ENCODE measurements around the gene PLA2G12B.

Gene PLA2G12B

GRCh38 chr10:72888151-72888638 is 66.4 kb downstream of the PLA2G12B start:
- H3K4me1 ChIP-seq (ENCODE audit: control insufficient read depth, low read length) = peaks cover 12% of the 10 kb centered on the region
- no peak overlapping the region for H3K27ac ChIP-seq (ENCODE audit: low read depth, low read length)
- no peaks in the 10 kb centered on the region for H3K79me2 ChIP-seq (ENCODE audit: control insufficient read depth, low read length)
- no peaks in the 10 kb centered on the region for H4K20me1 ChIP-seq (ENCODE audit: control insufficient read depth, insufficient read depth, low read depth, low read length)
- H3F3A ChIP-seq (ENCODE audit: control insufficient read depth, insufficient read depth) = no peaks in the 10 kb centered on the region
- no peaks in the 10 kb centered on the region for H3K9me3 ChIP-seq (ENCODE audit: control insufficient read depth, insufficient read depth, low read length)
- H3K9me2 ChIP-seq (replicated peaks; ENCODE audit: control insufficient read depth, low read length) = no peaks in the 10 kb centered on the region
- no peak overlapping the region for H3K4me2 ChIP-seq (ENCODE audit: low read length)
- no peaks in the 10 kb centered on the region; the same call in 1 of the 2 replicates for H3K27me3 ChIP-seq (ENCODE audit: control insufficient read depth, low read length)
- no peak for TF ChIP-seq EZH2phosphoT487 (IDR thresholded peaks at IDR 0.05; ENCODE audit: borderline replicate concordance, low read length)
- TF ChIP-seq, protein P1, sequence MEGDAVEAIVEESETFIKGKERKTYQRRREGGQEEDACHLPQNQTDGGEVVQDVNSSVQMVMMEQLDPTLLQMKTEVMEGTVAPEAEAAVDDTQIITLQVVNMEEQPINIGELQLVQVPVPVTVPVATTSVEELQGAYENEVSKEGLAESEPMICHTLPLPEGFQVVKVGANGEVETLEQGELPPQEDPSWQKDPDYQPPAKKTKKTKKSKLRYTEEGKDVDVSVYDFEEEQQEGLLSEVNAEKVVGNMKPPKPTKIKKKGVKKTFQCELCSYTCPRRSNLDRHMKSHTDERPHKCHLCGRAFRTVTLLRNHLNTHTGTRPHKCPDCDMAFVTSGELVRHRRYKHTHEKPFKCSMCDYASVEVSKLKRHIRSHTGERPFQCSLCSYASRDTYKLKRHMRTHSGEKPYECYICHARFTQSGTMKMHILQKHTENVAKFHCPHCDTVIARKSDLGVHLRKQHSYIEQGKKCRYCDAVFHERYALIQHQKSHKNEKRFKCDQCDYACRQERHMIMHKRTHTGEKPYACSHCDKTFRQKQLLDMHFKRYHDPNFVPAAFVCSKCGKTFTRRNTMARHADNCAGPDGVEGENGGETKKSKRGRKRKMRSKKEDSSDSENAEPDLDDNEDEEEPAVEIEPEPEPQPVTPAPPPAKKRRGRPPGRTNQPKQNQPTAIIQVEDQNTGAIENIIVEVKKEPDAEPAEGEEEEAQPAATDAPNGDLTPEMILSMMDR (IDR thresholded peaks at IDR 0.05; ENCODE audit: low read depth, low read length, poor library complexity, severe bottlenecking) = no peak
- H3K4me3 ChIP-seq (ENCODE audit: low read length) = no peak overlapping the region
- H3K36me3 ChIP-seq (ENCODE audit: control insufficient read depth, low read length) = no peaks in the 10 kb centered on the region; the same call in none of the 2 replicates

DNA sequence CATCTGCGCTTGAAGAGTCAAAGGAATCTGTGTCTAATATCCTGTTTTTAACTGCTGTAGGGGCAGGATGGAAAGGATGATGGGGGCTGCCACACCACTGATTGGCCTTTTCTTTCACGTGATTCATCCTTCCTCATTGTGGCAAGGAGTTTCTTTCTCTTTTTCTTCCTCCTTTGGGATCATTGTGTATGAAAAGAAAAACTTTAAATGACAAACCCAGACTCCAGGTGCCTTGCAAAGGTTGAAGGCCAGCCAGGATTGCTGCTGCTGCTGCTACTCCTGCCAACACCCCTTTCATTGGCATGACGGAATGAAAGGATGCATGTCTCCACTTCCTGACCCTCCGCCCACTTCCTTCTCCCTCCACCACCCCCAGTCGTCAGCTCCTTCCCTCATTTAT is 67.6 kb downstream of the PLA2G12B start:
- TF ChIP-seq, protein P1 (IDR thresholded peaks at IDR 0.05; ENCODE audit: low read depth, low read length, poor library complexity, severe bottlenecking) = no peak
- no peak for TF ChIP-seq EZH2phosphoT487 (IDR thresholded peaks at IDR 0.05; ENCODE audit: borderline replicate concordance, low read length)

GRCh38 chr10:72886621-72887020 is 68.0 kb downstream of the PLA2G12B start:
- Histone ChIP-seq H3K4me3 (ENCODE audit: low read length) (peak overlapping the region; percentile 55; the same call in 1 of the 2 replicates), H3F3A (ENCODE audit: control insufficient read depth, insufficient read depth) (no peaks in the 10 kb centered on the region), H3K9me3 (ENCODE audit: control insufficient read depth, insufficient read depth, low read length) (no peaks in the 10 kb centered on the region), H3K4me1 (ENCODE audit: control insufficient read depth, low read length) (peaks cover 12% of the 10 kb centered on the region), H4K20me1 (ENCODE audit: control insufficient read depth, insufficient read depth, low read depth, low read length) (no peaks in the 10 kb centered on the region), H3K9me2 (replicated peaks; ENCODE audit: control insufficient read depth, low read length) (no peaks in the 10 kb centered on the region), H3K79me2 (ENCODE audit: control insufficient read depth, low read length) (no peaks in the 10 kb centered on the region), H3K4me2 (ENCODE audit: low read length) (peak overlapping the region; percentile 67), H3K27ac (ENCODE audit: low read depth, low read length) (no peak overlapping the region), H3K27me3 (ENCODE audit: control insufficient read depth, low read length) (no peaks in the 10 kb centered on the region), H3K36me3 (ENCODE audit: control insufficient read depth, low read length) (no peaks in the 10 kb centered on the region; the same call in none of the 2 replicates)
- TF ChIP-seq, protein P1 (IDR thresholded peaks at IDR 0.05; ENCODE audit: low read depth, low read length, poor library complexity, severe bottlenecking) = no peak
- TF ChIP-seq EZH2phosphoT487 (IDR thresholded peaks at IDR 0.05; ENCODE audit: borderline replicate concordance, low read length) = no peak

More for the DNA sequence above, 67.6 kb downstream of the PLA2G12B start:
- Histone ChIP-seq H3F3A (ENCODE audit: control insufficient read depth, insufficient read depth) (no peaks in the 10 kb centered on the region), H3K27me3 (ENCODE audit: control insufficient read depth, low read length) (no peaks in the 10 kb centered on the region), H3K9me2 (replicated peaks; ENCODE audit: control insufficient read depth, low read length) (no peaks in the 10 kb centered on the region), H4K20me1 (ENCODE audit: control insufficient read depth, insufficient read depth, low read depth, low read length) (no peaks in the 10 kb centered on the region), H3K4me1 (ENCODE audit: control insufficient read depth, low read length) (peaks cover 12% of the 10 kb centered on the region), H3K4me3 (ENCODE audit: low read length) (peak overlapping the region; percentile 55), H3K4me2 (ENCODE audit: low read length) (peak overlapping the region; percentile 67), H3K79me2 (ENCODE audit: control insufficient read depth, low read length) (no peaks in the 10 kb centered on the region), H3K9me3 (ENCODE audit: control insufficient read depth, insufficient read depth, low read length) (no peaks in the 10 kb centered on the region), H3K36me3 (ENCODE audit: control insufficient read depth, low read length) (no peaks in the 10 kb centered on the region; the same call in none of the 2 replicates), H3K27ac (ENCODE audit: low read depth, low read length) (peak overlapping the region; percentile 20; the same call in 1 of the 2 replicates)

Measured in DOHH2 (cell line).